Neural crest cell (in vitro differentiated cells): ENCODE measurements around the gene MTIF3. TPM values are rescaled to one million over a fixed set of nuclear protein-coding genes. Genes with fewer than 3 reads are reported as not detected.
A peak's percentile ranks its signal among the peaks of the same experiment; 100 is the strongest.

Experiments used
- DNase-seq: peaks from one replicate; pipeline ENCODE4 v3.0.0; 2021; ENCODE audit warnings: low read depth, mixed read lengths, low spot score
- H3K27ac Mint-ChIP-seq: one replicate; pipeline ENCODE4 v1.8.0; 2021; ENCODE audit warnings: mild to moderate bottlenecking, mixed read lengths; ENCODE audit not compliant: unreplicated experiment
- H3K27me3 Mint-ChIP-seq: 2 replicates; pipeline ENCODE4 v1.8.0; 2021; ENCODE audit warnings: low read depth, mild to moderate bottlenecking, mixed read lengths
- H3K36me3 Mint-ChIP-seq: 2 replicates; pipeline ENCODE4 v1.8.0; 2021; ENCODE audit warnings: low read depth, mild to moderate bottlenecking, mixed read lengths
- H3K4me1 Mint-ChIP-seq: 2 replicates; pipeline ENCODE4 v1.8.0; 2021; ENCODE audit warnings: mixed read lengths
- H3K4me3 Mint-ChIP-seq: one replicate; pipeline ENCODE4 v1.8.0; 2021; ENCODE audit warnings: mild to moderate bottlenecking, mixed read lengths
- H3K9me3 Mint-ChIP-seq: 2 replicates; pipeline ENCODE4 v1.8.0; 2021; ENCODE audit warnings: mixed read lengths
- CTCF ChIP-seq: fragments of 200-600 bp; sonication (generic); conservative IDR thresholded peaks from 2 replicates; pipeline ENCODE4 v1.5.0; 2021; ENCODE audit warnings: antibody characterized with exemption, mild to moderate bottlenecking
- total RNA-seq: library from RNA; stranded (reverse); gene quantifications from 2 replicates; pipeline ENCODE4 v1.2.1, GENCODE V29; 2021

Gene MTIF3
- total RNA-seq, 1 donor from 2014 or later: 48.5 TPM

GRCh38 chr13:27466513-27466912, 16.1 kb upstream of the MTIF3 start:
- peaks cover 3% of the 10 kb centered on the region for H3K36me3 Mint-ChIP-seq
- H3K27me3 Mint-ChIP-seq: no peaks in the 10 kb centered on the region
- H3K4me3 Mint-ChIP-seq: no peak overlapping the region
- peaks cover 14% of the 10 kb centered on the region for H3K4me1 Mint-ChIP-seq
- no peak for DNase-seq
- TF ChIP-seq CTCF: no peak
- H3K9me3 Mint-ChIP-seq: no peaks in the 10 kb centered on the region
- peak overlapping the region; percentile 94 for H3K27ac Mint-ChIP-seq

- Mint-ChIP-seq H3K36me3 (peaks cover 3% of the 10 kb centered on the region), H3K9me3 (no peaks in the 10 kb centered on the region), H3K27ac (no peak overlapping the region), H3K4me1 (peaks cover 14% of the 10 kb centered on the region), H3K4me3 (no peak overlapping the region), H3K27me3 (no peaks in the 10 kb centered on the region)
- DNase-seq: no peak
- no peak for TF ChIP-seq CTCF
Observed at GRCh38 chr13:27465611-27466010, 15.2 kb upstream of the MTIF3 start.

GRCh38 chr13:27463500-27463899, 13.1 kb upstream of the MTIF3 start:
- Mint-ChIP-seq H3K4me1 (peaks cover 19% of the 10 kb centered on the region), H3K27me3 (no peaks in the 10 kb centered on the region), H3K36me3 (peaks cover under 1% of the 10 kb centered on the region), H3K4me3 (no peak overlapping the region), H3K27ac (no peak overlapping the region), H3K9me3 (no peaks in the 10 kb centered on the region)
- TF ChIP-seq CTCF: no peak
- no peak for DNase-seq

GRCh38 chr13:27461940-27462584, 11.7 kb upstream of the MTIF3 start:
- DNase-seq: no peak
- Mint-ChIP-seq H3K4me3 (no peak overlapping the region), H3K4me1 (peaks cover 31% of the 10 kb centered on the region), H3K27me3 (no peaks in the 10 kb centered on the region), H3K36me3 (no peaks in the 10 kb centered on the region), H3K27ac (no peak overlapping the region), H3K9me3 (no peaks in the 10 kb centered on the region)
- TF ChIP-seq CTCF: no peak

GRCh38 chr13:27455331-27455855, 5.0 kb upstream of the MTIF3 start:
- peak overlapping the region; percentile 70 for H3K4me3 Mint-ChIP-seq
- no peak for DNase-seq

More at GRCh38 chr13:27455331-27455855, 5.0 kb upstream of the MTIF3 start:
- H3K36me3 Mint-ChIP-seq: no peaks in the 10 kb centered on the region
- no peaks in the 10 kb centered on the region for H3K27me3 Mint-ChIP-seq
- no peak for TF ChIP-seq CTCF
- H3K27ac Mint-ChIP-seq: peak overlapping the region; percentile 59
- no peaks in the 10 kb centered on the region for H3K9me3 Mint-ChIP-seq
- H3K4me1 Mint-ChIP-seq: peaks cover 56% of the 10 kb centered on the region
